Retinal pigment epithelial cell (primary cell): Measurements from ENCODE around the gene MX1.

Experiments
- DNase-seq: peaks from one replicate; pipeline ENCODE4 v3.0.0-alpha.2; 2010; ENCODE audit warnings: low read depth
- H3K4me3 ChIP-seq: 2 replicates; pipeline ENCODE4 v1.5.1; 2011; ENCODE audit warnings: mild to moderate bottlenecking, low read length, control low read depth, moderate library complexity
- CTCF ChIP-seq: conservative IDR thresholded peaks from 2 replicates; pipeline ENCODE4 v1.5.1; 2011; ENCODE audit warnings: low read depth, low read length, control low read depth, inconsistent platforms

Gene MX1

DNA sequence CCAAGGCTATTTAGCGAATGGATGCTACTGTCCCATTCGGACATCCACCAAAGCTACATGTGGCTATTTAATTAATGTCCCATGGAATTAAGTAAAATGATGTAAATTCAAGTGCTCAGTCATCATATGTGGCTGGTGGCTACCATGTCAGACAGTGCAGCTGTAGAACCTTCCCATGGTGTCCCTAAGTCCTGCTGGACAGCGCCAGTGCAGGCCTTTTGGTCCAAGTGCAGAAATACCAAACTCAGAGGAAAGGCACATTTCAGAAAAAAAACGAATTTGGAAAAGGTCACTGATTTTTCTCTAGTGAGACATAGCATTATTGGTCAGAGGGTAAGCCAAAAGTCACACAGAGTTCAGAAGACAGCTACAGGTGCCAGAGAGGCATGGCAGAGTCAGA, 64.3 kb downstream of the MX1 start:
- H3K4me3 ChIP-seq, result no peak overlapping the region
- no peak for TF ChIP-seq CTCF
- no peak for DNase-seq

GRCh38 chr21:41491412-41491811, 65.4 kb downstream of the MX1 start:
- TF ChIP-seq CTCF, result no peak

GRCh38 chr21:41494242-41494641, 68.2 kb downstream of the MX1 start:
- no peak for TF ChIP-seq CTCF
- no peak for DNase-seq
- H3K4me3 ChIP-seq, result no peak overlapping the region

More at GRCh38 chr21:41491412-41491811, 65.4 kb downstream of the MX1 start:
- no peak overlapping the region for H3K4me3 ChIP-seq
- no peak for DNase-seq

- H3K4me3 ChIP-seq, result no peak overlapping the region
- TF ChIP-seq CTCF, result no peak
- DNase-seq, result no peak
Observed at GRCh38 chr21:41497008-41497407, 71.0 kb downstream of the MX1 start.

DNA sequence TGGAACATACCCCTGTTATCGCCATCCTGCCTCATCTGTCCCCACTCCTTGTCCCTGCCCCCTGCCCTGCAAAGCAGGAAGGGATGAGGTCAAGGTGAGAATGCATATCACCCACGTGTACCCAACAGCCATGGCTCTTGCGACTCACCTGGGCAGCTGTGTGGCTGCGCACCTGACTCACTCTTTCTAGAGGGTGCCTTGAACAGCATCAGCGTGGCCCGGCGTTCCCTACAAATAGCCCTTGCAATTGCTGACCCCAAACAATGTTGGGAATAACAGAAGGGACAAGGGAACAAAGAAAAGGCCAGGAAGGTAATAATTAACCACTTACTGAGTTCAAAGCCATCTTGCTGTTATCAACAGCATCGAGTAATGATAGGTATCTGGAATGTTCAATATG, 71.7 kb downstream of the MX1 start:
- DNase-seq, result no peak
- H3K4me3 ChIP-seq, result no peak overlapping the region
- no peak for TF ChIP-seq CTCF

DNA sequence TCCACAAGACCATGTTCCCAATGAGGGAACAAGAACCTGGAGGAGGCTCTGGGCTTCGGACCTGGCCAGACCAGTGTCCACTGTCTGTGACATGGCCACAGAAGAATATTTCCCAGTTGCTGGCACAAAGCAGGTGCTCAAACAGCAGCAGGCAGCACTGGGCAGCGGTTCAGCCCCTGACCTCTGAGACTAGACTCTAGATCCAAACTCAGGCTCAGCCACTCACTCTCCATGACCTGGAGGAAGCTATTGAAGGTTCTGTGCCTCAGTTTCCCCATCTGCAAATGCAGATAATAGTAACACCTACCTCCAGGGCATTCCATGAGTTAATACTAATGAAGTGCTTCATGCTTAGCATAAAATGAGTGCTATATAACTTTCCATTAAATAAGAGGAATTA, 73.9 kb downstream of the MX1 start:
- H3K4me3 ChIP-seq, result no peak overlapping the region
- TF ChIP-seq CTCF, result no peak
- DNase-seq, result no peak

DNA sequence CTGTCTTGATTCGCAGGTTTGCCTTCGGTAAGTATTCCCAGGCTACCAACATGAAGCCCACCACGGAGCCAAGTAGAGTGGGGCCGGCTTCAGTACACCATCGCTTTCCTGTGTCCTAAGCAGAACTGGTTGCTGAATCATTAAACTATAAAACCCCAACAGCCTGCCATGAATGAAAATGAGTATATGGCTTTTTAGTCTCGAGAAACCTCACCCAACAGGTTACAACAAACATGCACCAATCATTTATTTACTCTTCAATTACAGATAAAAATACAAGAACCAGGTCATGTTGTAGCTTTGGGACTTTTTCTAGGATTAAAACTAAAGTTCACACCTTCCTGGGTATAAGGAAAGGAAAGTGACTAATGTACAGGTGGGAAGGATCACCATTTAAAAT, 74.3 kb downstream of the MX1 start:
- DNase-seq, result no peak
- TF ChIP-seq CTCF, result no peak
- H3K4me3 ChIP-seq, result no peak overlapping the region
